Measurements from ENCODE around the gene KCTD15.

The KCTD15 gene

DNA sequence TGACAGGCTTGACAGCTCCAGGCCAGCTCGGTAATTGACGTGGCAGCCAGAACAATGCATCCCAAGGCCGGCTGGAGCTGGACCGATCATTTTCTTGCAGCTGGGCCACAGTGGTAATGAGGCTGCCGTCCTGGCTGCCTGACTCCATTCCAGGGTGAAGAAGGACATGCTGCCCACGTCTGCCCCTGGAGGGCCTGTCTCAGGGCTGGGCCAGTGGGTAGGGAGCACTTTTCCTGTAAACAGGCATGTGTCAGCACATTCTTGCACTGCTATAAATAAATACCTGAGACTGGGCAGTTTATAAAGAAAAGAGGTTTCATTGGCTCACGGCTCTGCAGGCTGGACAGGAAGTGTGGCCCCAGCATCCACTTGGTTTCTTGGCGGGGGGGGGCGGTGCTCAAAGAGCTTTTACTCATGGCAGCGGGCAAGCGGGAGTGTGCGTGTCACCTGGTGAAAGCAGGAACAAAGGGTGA, 38.1 kb upstream of the KCTD15 start:
- no peaks in the 10 kb centered on the region for H3K9me3 ChIP-seq (ENCODE audit: low read length)
- H3K27ac ChIP-seq (ENCODE audit: low read depth, low read length, poor library complexity, severe bottlenecking) = no peak overlapping the region
- no peaks in the 10 kb centered on the region for H4K20me1 ChIP-seq (ENCODE audit: insufficient read depth, low read length)
- no peak overlapping the region for H3K9ac ChIP-seq (ENCODE audit: low read length)
- no peaks in the 10 kb centered on the region for H3K9me2 ChIP-seq (ENCODE audit: low read depth, low read length)
- no peaks in the 10 kb centered on the region for H3K4me1 ChIP-seq (ENCODE audit: insufficient read depth, low read length, severe bottlenecking)
- no peak overlapping the region for H2AFZ ChIP-seq (ENCODE audit: low read length)
- no peak overlapping the region for H3K4me2 ChIP-seq (ENCODE audit: low read length)
- no peaks in the 10 kb centered on the region for H3K36me3 ChIP-seq (ENCODE audit: insufficient read depth, low read length)
- TF ChIP-seq EZH2 (IDR thresholded peaks at IDR 0.05; ENCODE audit: borderline replicate concordance, low read length) = no peak
- H3F3A ChIP-seq (ENCODE audit: insufficient read depth, low read length) = no peaks in the 10 kb centered on the region
- H3K4me3 ChIP-seq (ENCODE audit: low read depth, low read length, poor library complexity, severe bottlenecking) = no peak overlapping the region
- no peaks in the 10 kb centered on the region for H3K79me2 ChIP-seq (ENCODE audit: insufficient read depth, low read length)
- H3K27me3 ChIP-seq (ENCODE audit: insufficient read depth, low read length) = no peaks in the 10 kb centered on the region

DNA sequence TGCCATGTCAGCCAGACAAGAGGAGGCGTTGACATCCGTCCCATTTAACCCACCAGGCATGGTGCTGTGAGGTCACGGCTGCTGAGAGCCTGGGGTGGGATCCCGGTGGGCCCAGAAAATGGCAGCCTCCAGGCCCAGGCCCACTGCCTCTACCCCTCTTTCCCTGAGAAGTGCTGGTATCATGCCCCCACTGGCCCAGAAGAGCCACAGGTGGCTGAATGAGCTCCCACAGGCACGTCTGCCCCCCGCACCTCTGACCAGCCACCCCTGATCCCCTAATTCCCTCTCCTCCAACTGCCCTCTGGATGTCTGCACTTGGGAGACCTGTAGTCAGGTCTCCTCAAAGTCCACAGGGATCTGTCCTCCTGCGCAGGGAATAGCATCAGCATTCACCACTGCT, 37.3 kb upstream of the KCTD15 start:
- H3K4me3 ChIP-seq (ENCODE audit: low read depth, low read length, poor library complexity, severe bottlenecking) = no peak overlapping the region
- H3K9me2 ChIP-seq (ENCODE audit: low read depth, low read length) = no peaks in the 10 kb centered on the region
- H3K4me2 ChIP-seq (ENCODE audit: low read length) = no peak overlapping the region
- no peaks in the 10 kb centered on the region for H3F3A ChIP-seq (ENCODE audit: insufficient read depth, low read length)
- no peaks in the 10 kb centered on the region for H3K27me3 ChIP-seq (ENCODE audit: insufficient read depth, low read length)
- no peaks in the 10 kb centered on the region for H3K4me1 ChIP-seq (ENCODE audit: insufficient read depth, low read length, severe bottlenecking)
- no peaks in the 10 kb centered on the region for H3K79me2 ChIP-seq (ENCODE audit: insufficient read depth, low read length)
- TF ChIP-seq, protein P1, sequence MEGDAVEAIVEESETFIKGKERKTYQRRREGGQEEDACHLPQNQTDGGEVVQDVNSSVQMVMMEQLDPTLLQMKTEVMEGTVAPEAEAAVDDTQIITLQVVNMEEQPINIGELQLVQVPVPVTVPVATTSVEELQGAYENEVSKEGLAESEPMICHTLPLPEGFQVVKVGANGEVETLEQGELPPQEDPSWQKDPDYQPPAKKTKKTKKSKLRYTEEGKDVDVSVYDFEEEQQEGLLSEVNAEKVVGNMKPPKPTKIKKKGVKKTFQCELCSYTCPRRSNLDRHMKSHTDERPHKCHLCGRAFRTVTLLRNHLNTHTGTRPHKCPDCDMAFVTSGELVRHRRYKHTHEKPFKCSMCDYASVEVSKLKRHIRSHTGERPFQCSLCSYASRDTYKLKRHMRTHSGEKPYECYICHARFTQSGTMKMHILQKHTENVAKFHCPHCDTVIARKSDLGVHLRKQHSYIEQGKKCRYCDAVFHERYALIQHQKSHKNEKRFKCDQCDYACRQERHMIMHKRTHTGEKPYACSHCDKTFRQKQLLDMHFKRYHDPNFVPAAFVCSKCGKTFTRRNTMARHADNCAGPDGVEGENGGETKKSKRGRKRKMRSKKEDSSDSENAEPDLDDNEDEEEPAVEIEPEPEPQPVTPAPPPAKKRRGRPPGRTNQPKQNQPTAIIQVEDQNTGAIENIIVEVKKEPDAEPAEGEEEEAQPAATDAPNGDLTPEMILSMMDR (IDR thresholded peaks at IDR 0.05; ENCODE audit: low read length) = no peak
- TF ChIP-seq EZH2 (IDR thresholded peaks at IDR 0.05; ENCODE audit: borderline replicate concordance, low read length) = no peak
- H3K9ac ChIP-seq (ENCODE audit: low read length) = no peak overlapping the region
- H2AFZ ChIP-seq (ENCODE audit: low read length) = no peak overlapping the region
- H4K20me1 ChIP-seq (ENCODE audit: insufficient read depth, low read length) = no peaks in the 10 kb centered on the region
- H3K9me3 ChIP-seq (ENCODE audit: low read length) = no peaks in the 10 kb centered on the region
- no peak overlapping the region for H3K27ac ChIP-seq (ENCODE audit: low read depth, low read length, poor library complexity, severe bottlenecking)
- H3K36me3 ChIP-seq (ENCODE audit: insufficient read depth, low read length) = no peaks in the 10 kb centered on the region

DNA sequence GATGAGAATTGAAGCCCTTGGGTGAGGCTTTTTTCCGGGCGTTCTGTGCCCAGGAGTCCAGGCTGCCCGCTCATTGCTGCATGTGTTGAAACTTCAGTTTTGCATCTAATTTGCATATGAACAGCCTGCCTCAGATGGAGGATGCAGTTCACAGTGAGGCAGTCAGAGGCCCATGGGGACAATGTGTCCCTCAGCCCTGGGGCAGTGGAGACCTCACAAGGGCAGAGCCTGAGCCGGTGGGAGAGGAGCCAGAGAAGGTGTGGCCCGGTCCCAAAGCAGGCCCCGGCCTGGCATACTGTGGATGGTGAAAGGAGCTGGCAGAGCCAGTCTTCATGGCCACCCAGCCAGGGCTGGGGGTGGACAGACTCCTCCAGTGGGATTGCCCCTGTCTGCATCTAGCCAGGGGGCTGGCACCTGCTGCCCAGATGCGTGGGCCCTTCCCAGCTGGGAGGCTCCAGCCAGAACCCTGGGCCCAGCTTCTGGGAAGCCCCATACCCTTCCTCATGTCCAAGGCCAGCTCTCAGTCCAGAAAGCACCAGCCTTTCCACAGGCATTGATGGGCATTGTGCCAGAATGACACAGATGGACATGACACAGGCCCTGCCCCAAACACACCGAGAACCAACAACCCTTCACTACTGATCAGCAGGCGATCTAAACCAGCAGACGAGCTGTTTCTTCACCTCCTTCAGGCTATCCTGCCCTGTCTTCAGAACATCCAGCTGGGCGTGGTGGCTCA, 32.9 kb upstream of the KCTD15 start:
- Histone ChIP-seq H3K4me3 (ENCODE audit: low read depth, low read length, poor library complexity, severe bottlenecking) (no peak overlapping the region), H3K9me2 (ENCODE audit: low read depth, low read length) (no peaks in the 10 kb centered on the region), H3K9me3 (ENCODE audit: low read length) (no peaks in the 10 kb centered on the region), H4K20me1 (ENCODE audit: insufficient read depth, low read length) (no peaks in the 10 kb centered on the region), H3K9ac (ENCODE audit: low read length) (no peak overlapping the region), H3K79me2 (ENCODE audit: insufficient read depth, low read length) (no peaks in the 10 kb centered on the region), H3K27me3 (ENCODE audit: insufficient read depth, low read length) (no peaks in the 10 kb centered on the region), H3K36me3 (ENCODE audit: insufficient read depth, low read length) (no peaks in the 10 kb centered on the region), H2AFZ (ENCODE audit: low read length) (no peak overlapping the region), H3K4me1 (ENCODE audit: insufficient read depth, low read length, severe bottlenecking) (no peaks in the 10 kb centered on the region), H3F3A (ENCODE audit: insufficient read depth, low read length) (no peaks in the 10 kb centered on the region), H3K4me2 (ENCODE audit: low read length) (no peak overlapping the region), H3K27ac (ENCODE audit: low read depth, low read length, poor library complexity, severe bottlenecking) (no peak overlapping the region)
- TF ChIP-seq, protein P1 (IDR thresholded peaks at IDR 0.05; ENCODE audit: low read length) = no peak
- no peak for TF ChIP-seq EZH2 (IDR thresholded peaks at IDR 0.05; ENCODE audit: borderline replicate concordance, low read length)

DNA sequence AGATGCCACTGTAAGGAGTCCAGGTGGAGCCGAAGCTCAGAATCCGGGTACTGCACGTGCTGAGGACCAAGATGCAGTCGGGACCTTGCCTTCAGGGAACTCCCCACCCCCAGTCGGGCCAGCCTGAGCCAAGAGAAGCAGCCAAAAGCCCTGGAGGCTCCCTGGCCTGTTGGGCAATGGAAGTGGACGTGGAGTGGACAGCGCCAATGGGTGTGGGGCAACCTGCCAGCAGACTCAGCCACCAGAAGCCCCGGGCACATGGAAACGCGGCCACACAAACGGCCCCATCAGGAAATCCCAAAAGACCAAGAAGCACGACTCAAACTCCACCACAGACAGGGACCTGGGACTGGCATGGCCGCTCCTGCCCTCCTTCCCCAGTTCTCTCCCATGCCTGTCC, 30.0 kb upstream of the KCTD15 start:
- no peak for TF ChIP-seq EZH2 (IDR thresholded peaks at IDR 0.05; ENCODE audit: borderline replicate concordance, low read length)
- TF ChIP-seq, protein P1 (IDR thresholded peaks at IDR 0.05; ENCODE audit: low read length) = no peak
- Histone ChIP-seq H3K4me2 (ENCODE audit: low read length) (no peak overlapping the region), H3K9me2 (ENCODE audit: low read depth, low read length) (no peaks in the 10 kb centered on the region), H3K9ac (ENCODE audit: low read length) (no peak overlapping the region), H3K27ac (ENCODE audit: low read depth, low read length, poor library complexity, severe bottlenecking) (no peak overlapping the region), H2AFZ (ENCODE audit: low read length) (no peak overlapping the region), H3K4me3 (ENCODE audit: low read depth, low read length, poor library complexity, severe bottlenecking) (no peak overlapping the region), H3K79me2 (ENCODE audit: insufficient read depth, low read length) (no peaks in the 10 kb centered on the region), H3K36me3 (ENCODE audit: insufficient read depth, low read length) (no peaks in the 10 kb centered on the region), H3K27me3 (ENCODE audit: insufficient read depth, low read length) (no peaks in the 10 kb centered on the region), H3K4me1 (ENCODE audit: insufficient read depth, low read length, severe bottlenecking) (no peaks in the 10 kb centered on the region), H3K9me3 (ENCODE audit: low read length) (no peaks in the 10 kb centered on the region), H3F3A (ENCODE audit: insufficient read depth, low read length) (no peaks in the 10 kb centered on the region), H4K20me1 (ENCODE audit: insufficient read depth, low read length) (no peaks in the 10 kb centered on the region)
